Mucosa of descending colon (tissue), 3 donors: ENCODE measurements around the gene IRGQ. TPM values are rescaled to one million over a fixed set of nuclear protein-coding genes. Genes with fewer than 3 reads are reported as not detected.
A peak's percentile ranks its signal among the peaks of the same experiment; 100 is the strongest.

Source experiments
- ATAC-seq: fragments of 200-7000 bp; cut with Tn5 transposase; one replicate; pipeline ENCODE4 v1.9.1; 2020; ENCODE audit warnings: mild to moderate bottlenecking, moderate library complexity
- DNase-seq, 3 donors: peaks; one replicate each; pipeline ENCODE4 v3.0.0-alpha.2; 2020
- H3K36me3 ChIP-seq: fragments of 200-600 bp; one replicate; pipeline ENCODE4 v1.8.0; 2021; ENCODE audit warnings: low read depth, mild to moderate bottlenecking
- H3K4me1 ChIP-seq: fragments of 200-600 bp; one replicate; pipeline ENCODE4 v1.8.0; 2021; ENCODE audit warnings: low read depth, mild to moderate bottlenecking
- H3K4me3 ChIP-seq: fragments of 200-600 bp; one replicate; pipeline ENCODE4 v1.8.0; 2021; ENCODE audit warnings: mild to moderate bottlenecking
- H3K9me3 ChIP-seq: fragments of 200-600 bp; one replicate; pipeline ENCODE4 v1.8.0; 2021; ENCODE audit warnings: mild to moderate bottlenecking
- CTCF ChIP-seq: fragments of 200-600 bp; IDR thresholded peaks from one replicate; pipeline ENCODE4 v1.8.0; 2022; ENCODE audit warnings: antibody characterized with exemption, mild to moderate bottlenecking
- intact Hi-C, 2 donors: fragments of 100-400 bp; cut with DNase I in 1 of 2; cut with micrococcal nuclease in 1 of 2; formaldehyde crosslinking; loops; one replicate each; pipeline versions ENCODE4 v1.11.0 to v1.11.1; 2022; cut with DNase I, micrococcal nuclease
- total RNA-seq, 3 donors: library from RNA; stranded (reverse); fragmentation: NEBNext Ultra II Directional in 2 of 3; extraction: Animal tissue kit (Norgen Biotek cat#: 25700) in 2 of 3; gene quantifications; one replicate each; pipeline versions ENCODE4 v1.2.1 to v1.2.4, GENCODE V29; 2021 to 2023
- donor health status: DM: no; HTN: no; CAD: no; lungs with moderate emphysema.
- donor health status: DM: no; HTN: no; CAD: no.
- donor health status: DM: no; HTN: yes; CAD: no.

The IRGQ gene
- total RNA-seq, 3 donors from 2014 or later: 18.9 to 29.4 (median 21.9) TPM

- Histone ChIP-seq H3K9me3 (no peaks in the 10 kb centered on the region), H3K4me1 (peaks cover 13% of the 10 kb centered on the region), H3K4me3 (no peak overlapping the region), H3K36me3 (no peaks in the 10 kb centered on the region)
- ATAC-seq (no peak), DNase-seq (peak in 2 of 3 donors; percentile 45 to 53)
- intact Hi-C loops: no loop called here
- no peak for TF ChIP-seq CTCF
Observed at GRCh38 chr19:43575955-43576878, 19.7 kb downstream of the IRGQ start.

GRCh38 chr19:43575156-43575950, 20.6 kb downstream of the IRGQ start, which contains the start of the genes PINLYP and XRCC1:
Gene PINLYP, plus strand, starts transcription at chr19:43575801. Its CDS starts 1,391 bp downstream, at chr19:43577192.
Gene XRCC1, minus strand, starts transcription at chr19:43575527. Its CDS starts 69 bp downstream, at chr19:43575458.
- peak within 1 kb of the TSS; percentile 49 for H3K4me3 ChIP-seq
- intact Hi-C loops: no loop called here
- DNase-seq (peak; percentile 97 to 98 (median 97)), ATAC-seq (peak; percentile 100)
- TF ChIP-seq CTCF: no peak
- H3K9me3 ChIP-seq: no peaks in the 10 kb centered on the region
- H3K36me3 ChIP-seq: no peaks in the 10 kb centered on the region
- H3K4me1 ChIP-seq: peaks cover 13% of the 10 kb centered on the region

- intact Hi-C loops: no loop called here
- H3K4me3 ChIP-seq: peak overlapping the region; percentile 49
- ATAC-seq (no peak), DNase-seq (no peak)
- H3K36me3 ChIP-seq: no peaks in the 10 kb centered on the region
- no peak for TF ChIP-seq CTCF
- no peaks in the 10 kb centered on the region for H3K9me3 ChIP-seq
- H3K4me1 ChIP-seq: peaks cover 13% of the 10 kb centered on the region
Observed at GRCh38 chr19:43574424-43575155, 21.3 kb downstream of the IRGQ start.

GRCh38 chr19:43572171-43572588, 23.8 kb downstream of the IRGQ start:
- ATAC-seq: peak; percentile 21
- no peaks in the 10 kb centered on the region for H3K9me3 ChIP-seq
- DNase-seq: no peak
- TF ChIP-seq CTCF: no peak
- intact Hi-C loops: no loop called here
- H3K36me3 ChIP-seq: no peaks in the 10 kb centered on the region
- H3K4me1 ChIP-seq: peaks cover 13% of the 10 kb centered on the region
- H3K4me3 ChIP-seq: no peak overlapping the region

- no peak overlapping the region for H3K4me3 ChIP-seq
- intact Hi-C loops: no loop called here
- peak; percentile 45 for ATAC-seq
- H3K9me3 ChIP-seq: no peaks in the 10 kb centered on the region
- no peak for TF ChIP-seq CTCF
- DNase-seq: no peak
- H3K4me1 ChIP-seq: peaks cover 10% of the 10 kb centered on the region
- H3K36me3 ChIP-seq: no peaks in the 10 kb centered on the region
Observed at GRCh38 chr19:43570174-43570791, 25.7 kb downstream of the IRGQ start.
